GM20000 (cell line): ENCODE data around the gene MPV17L.

ENCODE experiments used
- DNase-seq: peaks from one replicate; pipeline ENCODE4 v3.0.0; 2012; ENCODE audit warnings: low spot score
- TF ChIP-seq, protein P1 (sequence below): IDR thresholded peaks from 2 replicates; pipeline ENCODE4 v1.5.1; 2012; ENCODE audit warnings: mild to moderate bottlenecking, control low read depth; ENCODE audit errors: extremely low read depth, missing control alignments

The MPV17L gene

DNA sequence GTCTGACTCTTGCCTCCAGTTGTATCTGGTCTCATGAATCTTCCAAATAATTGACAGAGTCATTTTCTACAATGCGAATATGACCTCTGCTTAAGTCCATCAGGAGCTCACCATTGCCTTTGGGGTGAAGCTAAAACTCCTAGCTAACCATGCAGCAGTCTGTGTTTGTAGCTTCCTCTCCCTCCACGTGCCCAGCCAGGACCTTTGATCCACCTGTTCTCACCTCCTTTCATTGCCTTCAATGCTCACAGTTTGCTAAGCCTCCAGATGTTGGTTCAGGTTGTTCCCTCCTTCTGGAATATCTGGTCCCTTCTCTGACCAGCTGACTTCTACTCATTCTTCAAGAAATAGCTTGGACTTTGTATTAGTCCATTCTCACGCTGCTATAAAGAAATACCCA lies 61.8 kb downstream of the MPV17L start:
- no peak for DNase-seq
- TF ChIP-seq, protein P1, sequence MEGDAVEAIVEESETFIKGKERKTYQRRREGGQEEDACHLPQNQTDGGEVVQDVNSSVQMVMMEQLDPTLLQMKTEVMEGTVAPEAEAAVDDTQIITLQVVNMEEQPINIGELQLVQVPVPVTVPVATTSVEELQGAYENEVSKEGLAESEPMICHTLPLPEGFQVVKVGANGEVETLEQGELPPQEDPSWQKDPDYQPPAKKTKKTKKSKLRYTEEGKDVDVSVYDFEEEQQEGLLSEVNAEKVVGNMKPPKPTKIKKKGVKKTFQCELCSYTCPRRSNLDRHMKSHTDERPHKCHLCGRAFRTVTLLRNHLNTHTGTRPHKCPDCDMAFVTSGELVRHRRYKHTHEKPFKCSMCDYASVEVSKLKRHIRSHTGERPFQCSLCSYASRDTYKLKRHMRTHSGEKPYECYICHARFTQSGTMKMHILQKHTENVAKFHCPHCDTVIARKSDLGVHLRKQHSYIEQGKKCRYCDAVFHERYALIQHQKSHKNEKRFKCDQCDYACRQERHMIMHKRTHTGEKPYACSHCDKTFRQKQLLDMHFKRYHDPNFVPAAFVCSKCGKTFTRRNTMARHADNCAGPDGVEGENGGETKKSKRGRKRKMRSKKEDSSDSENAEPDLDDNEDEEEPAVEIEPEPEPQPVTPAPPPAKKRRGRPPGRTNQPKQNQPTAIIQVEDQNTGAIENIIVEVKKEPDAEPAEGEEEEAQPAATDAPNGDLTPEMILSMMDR: no peak

GRCh38 chr16:15457958-15458357 lies 62.4 kb downstream of the MPV17L start:
- TF ChIP-seq, protein P1: no peak
- DNase-seq: no peak

DNA sequence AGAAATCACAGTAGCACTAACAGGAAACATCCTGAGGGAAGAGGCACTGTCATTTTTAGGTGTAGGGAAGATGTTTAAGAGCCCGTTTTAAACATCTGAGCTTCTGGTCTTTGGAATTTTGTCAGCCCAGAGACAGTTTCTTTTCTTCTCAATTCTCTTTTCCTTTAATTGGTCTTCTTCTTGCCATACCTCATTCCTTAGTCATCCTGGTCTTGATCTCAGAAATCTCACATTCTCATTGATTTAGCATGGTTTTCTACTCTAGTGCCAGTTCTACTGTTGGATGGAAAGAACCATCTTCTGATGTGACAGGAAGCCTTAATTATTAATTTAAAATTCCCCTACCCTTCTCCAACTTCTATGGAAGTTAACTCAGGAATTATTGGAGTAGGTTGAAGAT lies 64.2 kb downstream of the MPV17L start:
- TF ChIP-seq, protein P1: no peak
- no peak for DNase-seq

GRCh38 chr16:15460601-15461000 lies 65.0 kb downstream of the MPV17L start:
- TF ChIP-seq, protein P1: no peak
- no peak for DNase-seq

DNA sequence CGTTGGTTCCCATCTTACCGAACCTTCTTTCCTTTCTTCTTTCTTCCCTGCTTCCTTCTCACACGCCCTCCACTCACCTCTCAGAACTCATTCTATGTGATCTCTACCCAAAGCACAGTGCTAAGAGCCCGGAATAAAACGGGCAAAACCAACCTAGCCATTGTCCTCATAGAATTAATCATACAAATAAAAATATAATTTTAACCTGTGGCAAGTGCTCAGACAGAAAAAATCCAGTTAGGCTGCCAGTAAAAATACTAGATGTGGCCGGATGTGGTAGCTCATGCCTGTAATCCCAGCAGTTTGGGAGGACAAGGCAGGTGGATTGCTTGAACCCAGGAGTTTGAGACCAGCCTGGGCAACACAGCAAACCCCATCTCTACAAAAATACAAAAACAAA lies 65.8 kb downstream of the MPV17L start:
- no peak for DNase-seq
- TF ChIP-seq, protein P1: no peak
